GM12878 (cell line): ENCODE measurements around the gene THSD4.

ENCODE experiments used
- HDAC6 ChIP-seq: fragments of 200-600 bp; sonication (generic); IDR thresholded peaks from one replicate; pipeline ENCODE4 v1.8.0; 2017; ENCODE audit warnings: antibody characterized with exemption; ENCODE audit not compliant: unreplicated experiment
- NRF1 ChIP-seq: conservative IDR thresholded peaks from 2 replicates; pipeline ENCODE4 v1.6.1; 2011; ENCODE audit warnings: mild to moderate bottlenecking, low read depth, low read length, improper control_type of control experiment
- SP1 ChIP-seq: IDR thresholded peaks from one replicate; pipeline ENCODE4 v1.6.1; 2011; ENCODE audit warnings: low read depth, low read length

DNA sequence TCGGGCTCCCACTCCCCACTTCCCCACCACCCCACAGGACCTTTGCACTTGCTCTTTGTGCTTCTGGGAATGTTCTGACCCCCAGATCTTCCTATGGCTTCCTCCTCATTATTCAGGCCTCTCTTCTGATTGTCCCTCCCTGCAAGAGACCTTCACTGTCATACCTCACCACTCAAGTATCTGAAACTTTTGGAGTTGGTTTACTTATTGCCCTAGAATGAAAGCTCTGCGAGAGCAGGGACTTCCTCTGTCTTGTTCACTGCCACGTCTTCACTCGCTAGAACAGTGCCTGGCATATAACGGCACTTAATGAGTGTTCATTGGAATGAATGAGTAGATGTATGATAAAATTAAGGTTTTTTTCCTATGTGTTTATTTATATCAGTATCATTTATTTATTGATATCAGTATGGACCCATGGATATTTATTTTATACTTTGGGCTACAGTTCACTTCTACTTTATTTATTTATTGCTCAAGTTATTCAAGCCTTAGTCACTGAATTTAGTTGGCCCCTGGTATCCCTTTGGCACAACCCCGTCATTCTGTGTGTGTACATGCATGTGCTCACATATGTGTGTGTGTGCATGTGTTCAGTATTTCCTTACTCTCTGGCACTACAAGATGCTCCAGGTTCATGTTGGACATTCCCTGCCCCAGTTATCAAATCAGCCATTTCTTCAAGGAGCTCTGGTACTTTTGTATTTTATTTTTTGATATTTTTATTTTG lies 197.6 kb downstream of the THSD4 start:
- no peak for TF ChIP-seq SP1
- TF ChIP-seq HDAC6, result no peak
- TF ChIP-seq NRF1, result no peak
